Thymus (tissue), 11 donors: ENCODE results near the gene TBRG4. TPM values are rescaled to one million over a fixed set of nuclear protein-coding genes. Genes with fewer than 3 reads are reported as not detected.

Experiments used
- DNase-seq, 9 donors: peaks; one replicate each; pipeline ENCODE4 v3.0.0-alpha.2; 2013; ENCODE audit warnings: low spot score in 9 of 9, low read depth in 6 of 9, missing footprints in 1 of 9
- H3K27ac ChIP-seq, 2 donors: one replicate each; pipeline ENCODE4 v1.5.1; 2013; ENCODE audit warnings: control low read depth in 1 of 2, low read depth in 1 of 2, low read length in 1 of 2, mild to moderate bottlenecking in 1 of 2, moderate library complexity in 1 of 2
- H3K27me3 ChIP-seq, 2 donors: one replicate each; pipeline ENCODE4 v1.5.1; 2013; ENCODE audit warnings: low read length in 1 of 2; ENCODE audit not compliant: control insufficient read depth in 2 of 2, insufficient read depth in 1 of 2
- H3K36me3 ChIP-seq, 2 donors: one replicate each; pipeline ENCODE4 v1.5.1; 2013; ENCODE audit warnings: low read length in 1 of 2, mild to moderate bottlenecking in 1 of 2, moderate library complexity in 1 of 2; ENCODE audit not compliant: control insufficient read depth in 2 of 2, insufficient read depth in 2 of 2
- H3K4me1 ChIP-seq, 2 donors: one replicate each; pipeline ENCODE4 v1.5.1; 2013; ENCODE audit warnings: low read length in 2 of 2; ENCODE audit not compliant: control insufficient read depth in 2 of 2, insufficient read depth in 2 of 2
- H3K4me3 ChIP-seq, 2 donors: one replicate each; pipeline ENCODE4 v1.5.1; 2013; ENCODE audit warnings: low read length in 2 of 2, control low read depth in 1 of 2, mild to moderate bottlenecking in 1 of 2
- H3K9me3 ChIP-seq, 2 donors: one replicate each; pipeline ENCODE4 v1.5.1; 2013; ENCODE audit warnings: low read length in 1 of 2, mild to moderate bottlenecking in 1 of 2; ENCODE audit not compliant: control insufficient read depth in 2 of 2, insufficient read depth in 1 of 2
- WGBS: extraction: QIAGEN DNeasy Blood & Tissue Kit; methylation state at CpG from one replicate; pipeline ENCODE4 v1.1.7; 2013; 5-methylcytosine and 5-hydroxymethylcytosine counted together
- polyA plus RNA-seq: library from polyadenylated mRNA; stranded (reverse); fragments of 200-250 nt; gene quantifications from one replicate; pipeline ENCODE4 v1.2.3, GENCODE V29; 2013
- total RNA-seq: library from RNA; stranded (reverse); fragments of 120-200 nt; gene quantifications from one replicate; pipeline ENCODE4 v1.2.4, GENCODE V29; 2013
- donor health status: healthy.

Gene TBRG4
- total and polyA plus RNA-seq, 2 donors = 54.2 to 57.7 TPM

GRCh38 chr7:45125193-45125904 lies 13.9 kb upstream of the TBRG4 start:
- H3K36me3 ChIP-seq = no peaks in the 10 kb centered on the region
- DNase-seq = no peak
- 94% methylated on average over 11 of the region's 11 CpGs for WGBS

GRCh38 chr7:45123913-45124710 lies 12.6 kb upstream of the TBRG4 start:
- no peak for DNase-seq
- no peak overlapping the region for H3K27ac ChIP-seq
- H3K4me3 ChIP-seq = no peak overlapping the region
- H3K36me3 ChIP-seq = no peaks in the 10 kb centered on the region
- no peaks in the 10 kb centered on the region for H3K9me3 ChIP-seq
- no peaks in the 10 kb centered on the region for H3K27me3 ChIP-seq
- 92% methylated on average over 12 of the region's 12 CpGs for WGBS
- H3K4me1 ChIP-seq = no peaks in the 10 kb centered on the region

More at GRCh38 chr7:45125193-45125904, 13.9 kb upstream of the TBRG4 start:
- Histone ChIP-seq H3K4me1 (no peaks in the 10 kb centered on the region), H3K27me3 (no peaks in the 10 kb centered on the region), H3K9me3 (no peaks in the 10 kb centered on the region), H3K4me3 (no peak overlapping the region), H3K27ac (no peak overlapping the region)

- H3K9me3 ChIP-seq = no peaks in the 10 kb centered on the region
- H3K4me1 ChIP-seq = no peaks in the 10 kb centered on the region
- WGBS = 88% methylated on average over 16 of the region's 16 CpGs
- H3K36me3 ChIP-seq = no peaks in the 10 kb centered on the region
- H3K27me3 ChIP-seq = no peaks in the 10 kb centered on the region
- no peak overlapping the region for H3K27ac ChIP-seq
- no peak for DNase-seq
- H3K4me3 ChIP-seq = no peak overlapping the region
Measured at GRCh38 chr7:45122975-45123860, 11.7 kb upstream of the TBRG4 start.

- DNase-seq = no peak
- H3K27ac ChIP-seq = no peak overlapping the region
- H3K4me1 ChIP-seq = no peaks in the 10 kb centered on the region
- H3K27me3 ChIP-seq = peaks cover 0 to 2% of the 10 kb centered on the region in 2 donors
- WGBS = 98% methylated on average over 3 of the region's 3 CpGs
- H3K9me3 ChIP-seq = no peaks in the 10 kb centered on the region
- H3K4me3 ChIP-seq = no peak overlapping the region
- H3K36me3 ChIP-seq = no peaks in the 10 kb centered on the region
Measured at GRCh38 chr7:45119550-45119949, 8.1 kb upstream of the TBRG4 start.

GRCh38 chr7:45118889-45119331 lies 7.4 kb upstream of the TBRG4 start:
- no peaks in the 10 kb centered on the region for H3K4me1 ChIP-seq
- 96% methylated on average over 3 of the region's 3 CpGs for WGBS

GRCh38 chr7:45118292-45118691 lies 6.8 kb upstream of the TBRG4 start:
- WGBS = 83% methylated on average over 4 of the region's 4 CpGs

More at GRCh38 chr7:45118889-45119331, 7.4 kb upstream of the TBRG4 start:
- Histone ChIP-seq H3K27me3 (peaks cover 0 to 2% of the 10 kb centered on the region in 2 donors), H3K9me3 (no peaks in the 10 kb centered on the region), H3K4me3 (no peak overlapping the region), H3K36me3 (no peaks in the 10 kb centered on the region), H3K27ac (no peak overlapping the region)
- no peak for DNase-seq

GRCh38 chr7:45117582-45117981 lies 6.1 kb upstream of the TBRG4 start:
- Histone ChIP-seq H3K9me3 (no peaks in the 10 kb centered on the region), H3K27ac (no peak overlapping the region), H3K27me3 (peaks cover 0 to 2% of the 10 kb centered on the region in 2 donors), H3K4me3 (no peak overlapping the region), H3K4me1 (peaks cover 0 to under 1% of the 10 kb centered on the region in 2 donors), H3K36me3 (no peaks in the 10 kb centered on the region)
- WGBS = 93% methylated on average over 4 of the region's 4 CpGs
- no peak for DNase-seq

More at GRCh38 chr7:45118292-45118691, 6.8 kb upstream of the TBRG4 start:
- no peaks in the 10 kb centered on the region for H3K9me3 ChIP-seq
- no peaks in the 10 kb centered on the region for H3K36me3 ChIP-seq
- H3K27me3 ChIP-seq = peaks cover 0 to 2% of the 10 kb centered on the region in 2 donors
- no peak overlapping the region for H3K4me3 ChIP-seq
- DNase-seq = no peak
- H3K4me1 ChIP-seq = no peaks in the 10 kb centered on the region
- no peak overlapping the region for H3K27ac ChIP-seq

- Histone ChIP-seq H3K36me3 (no peaks in the 10 kb centered on the region), H3K4me1 (peaks cover 3 to 11% of the 10 kb centered on the region in 2 donors), H3K27me3 (peaks cover 0 to 2% of the 10 kb centered on the region in 2 donors), H3K27ac (no peak overlapping the region), H3K4me3 (no peak overlapping the region), H3K9me3 (no peaks in the 10 kb centered on the region)
- DNase-seq = no peak
- 93% methylated on average over 1 of the region's 1 CpG for WGBS
Measured at GRCh38 chr7:45116048-45116447, 4.6 kb upstream of the TBRG4 start.
